Measurements from ENCODE around the gene PIP5K1B. TPM values are rescaled to one million over a fixed set of nuclear protein-coding genes. Genes with fewer than 3 reads are reported as not detected.

Gene PIP5K1B
- total and polyA plus RNA-seq, 2 of the 13 experiments (the other 11 are each of a cell fraction or from before 2014, with no cell fraction given) = 15.8 to 17.5 TPM

GRCh38 chr9:69012696-69013381 lies 307.8 kb downstream of the PIP5K1B start:
- H3K27me3 ChIP-seq (ENCODE audit: control insufficient read depth in 1 of 2, insufficient read depth in 2 of 2, low read length in 2 of 2) = no peaks in the 10 kb centered on the region
- H3K36me3 ChIP-seq (replicated peaks in 1 of 2; ENCODE audit: control insufficient read depth in 1 of 2, insufficient read depth in 2 of 2, low read length in 2 of 2) = peaks cover 2 to 8% of the 10 kb centered on the region in 2 experiments; a peak in 2 of 5 replicates
- H2AFZ ChIP-seq (ENCODE audit: low read length) = no peak overlapping the region
- FAIRE-seq (no peak), DNase-seq (ENCODE audit: low spot score) (no peak), ATAC-seq (no peak)
- in situ Hi-C loops (cut with HindIII; ENCODE audit: extremely low pct_ligation_motif_present, low pct_unique_long_range_greater_than_20kb) = no loop called here
- no peak overlapping the region for H3K4me2 ChIP-seq (ENCODE audit: low read depth, low read length)
- intact Hi-C loops (cut with micrococcal nuclease; ENCODE audit: unreplicated experiment) = no loop called here
- no peak overlapping the region for H3K9ac ChIP-seq (ENCODE audit: insufficient read depth, low read depth, low read length)
- 77% methylated on average over 15 of the region's 18 CpGs for WGBS (ENCODE audit: low lambda C conversion rate)
- no peaks in the 10 kb centered on the region for H3K79me2 ChIP-seq (ENCODE audit: insufficient read depth, low read length)
- BruUV-seq (replicated peaks) = no TSS peak
- no peaks in the 10 kb centered on the region for H3K9me3 ChIP-seq (ENCODE audit: low read length)
- no peak overlapping the region for H3K27ac ChIP-seq (ENCODE audit: extremely low read length, insufficient read depth, low read length)
- no peaks in the 10 kb centered on the region for H4K20me1 ChIP-seq (ENCODE audit: insufficient read depth, low read length)
- CTCF ChIA-PET (ENCODE audit: low intra/inter-chr PET ratio, low total read pairs) = no interaction called here
- POLR2A ChIA-PET = no interaction called here
- H3K4me1 ChIP-seq (ENCODE audit: insufficient read depth, low read length) = no peaks in the 10 kb centered on the region
- no peak overlapping the region for H3K4me3 ChIP-seq (replicated peaks in 1 of 3; ENCODE audit: insufficient read depth in 1 of 3, low read depth in 2 of 3, low read length in 3 of 3)
- TF ChIP-seq KMT2B (CRISPR knock-in tag; IDR thresholded peaks at IDR 0.05) (no peak), ATF2 (CRISPR knock-in tag; IDR thresholded peaks at IDR 0.05) (no peak), ZNF790 (CRISPR knock-in tag; IDR thresholded peaks at IDR 0.05; ENCODE audit: borderline replicate concordance) (no peak), STAT6 (CRISPR knock-in tag; IDR thresholded peaks at IDR 0.05; ENCODE audit: borderline replicate concordance) (no peak), NR2F2 (IDR thresholded peaks at IDR 0.05; ENCODE audit: borderline replicate concordance, low read depth) (no peak), IRF1 (CRISPR knock-in tag; IDR thresholded peaks at IDR 0.05; ENCODE audit: low read depth) (no peak), NCOA5 (CRISPR knock-in tag; IDR thresholded peaks at IDR 0.05) (no peak), DPF2 (CRISPR knock-in tag; IDR thresholded peaks at IDR 0.05; ENCODE audit: borderline replicate concordance, low read depth) (no peak), ZNF816 (CRISPR knock-in tag; IDR thresholded peaks at IDR 0.05; ENCODE audit: borderline replicate concordance) (no peak), CHD2 (IDR thresholded peaks at IDR 0.05; ENCODE audit: low read depth, low read length) (no peak), FOXA1 (IDR thresholded peaks at IDR 0.05) (no peak), FOXA1 (CRISPR knock-in tag; IDR thresholded peaks at IDR 0.05) (no peak), ZNF343 (CRISPR knock-in tag; IDR thresholded peaks at IDR 0.05) (no peak), CTCF (CRISPR knock-in tag; IDR thresholded peaks at IDR 0.05) (no peak), ZNF746 (CRISPR knock-in tag; IDR thresholded peaks at IDR 0.05) (no peak), ERF (CRISPR knock-in tag; IDR thresholded peaks at IDR 0.05) (no peak), NFE2L1 (CRISPR knock-in tag; IDR thresholded peaks at IDR 0.05; ENCODE audit: borderline replicate concordance) (no peak), ATF4 (CRISPR knock-in tag; IDR thresholded peaks at IDR 0.05) (no peak)
